SK-N-SH (cell line): Measurements from ENCODE around the gene SOD1. TPM values are rescaled to one million over a fixed set of nuclear protein-coding genes. Genes with fewer than 3 reads are reported as not detected.

Experiments
- CTCF ChIA-PET: fragments of 300-600, 350-600 bp; formaldehyde crosslinking; extraction: SDS; loops from one replicate; lab custom pipeline; 2021; lab: Yijun Ruan, JAX
- POLR2A ChIA-PET: fragments of 350-600 bp; sonication (Branson Sonifier 250); formaldehyde crosslinking; extraction: SDS; loops from one replicate; lab custom pipeline; 2020; ENCODE audit warnings: antibody characterized with exemption, inconsistent platforms; lab: Yijun Ruan, JAX
- DNase-seq: peaks from one replicate; pipeline ENCODE4 v3.0.0; 2012
- H2AFZ ChIP-seq: fragments of 200-600 bp; sonication (generic); 2 replicates; pipeline ENCODE4 v1.8.1; 2016; ENCODE audit warnings: antibody characterized with exemption, mild to moderate bottlenecking, low read depth
- H3F3A ChIP-seq: fragments of 200-600 bp; sonication (generic); replicated peaks from 2 replicates; pipeline ENCODE3; 2016; ENCODE audit warnings: antibody characterized with exemption, mild to moderate bottlenecking; ENCODE audit not compliant: insufficient read depth
- H3K27ac ChIP-seq, 2 experiments: fragments of 200-500 bp in 1 of 2; fragments of 200-600 bp in 1 of 2; sonication (Bioruptor generic) in 1 of 2; sonication (generic), shearing (Covaris generic) in 1 of 2; 2 replicates each; pipeline versions ENCODE4 v1.5.1 to v1.6.1; 2014 to 2016; ENCODE audit warnings: low read depth in 2 of 2, inconsistent platforms in 1 of 2, low read length in 1 of 2, mild to moderate bottlenecking in 1 of 2, mixed read lengths in 1 of 2
- H3K27me3 ChIP-seq: fragments of 200-600 bp; sonication (generic), shearing (Covaris generic); 2 replicates; pipeline ENCODE4 v1.6.1; 2016; ENCODE audit warnings: mixed run types; ENCODE audit not compliant: insufficient read depth
- H3K36me3 ChIP-seq, 2 experiments: fragments of 200-500 bp in 1 of 2; fragments of 200-600 bp in 1 of 2; sonication (Bioruptor generic) in 1 of 2; sonication (generic) in 1 of 2; replicated peaks in 1 of 2; 2 replicates each; pipeline versions ENCODE3 to v1.5.1; 2014 to 2016; ENCODE audit warnings: low read length in 1 of 2, mild to moderate bottlenecking in 1 of 2; ENCODE audit not compliant: insufficient read depth in 2 of 2, control insufficient read depth in 1 of 2
- H3K4me1 ChIP-seq, 2 experiments: fragments of 200-500 bp in 1 of 2; fragments of 200-600 bp in 1 of 2; sonication (Bioruptor generic) in 1 of 2; sonication (generic), shearing (Covaris generic) in 1 of 2; 2 replicates each; pipeline versions ENCODE4 v1.5.1 to v1.6.1; 2014 to 2016; ENCODE audit warnings: low read depth in 1 of 2, low read length in 1 of 2, mixed run types in 1 of 2; ENCODE audit not compliant: insufficient read depth in 2 of 2, control insufficient read depth in 1 of 2
- H3K4me2 ChIP-seq: fragments of 200-600 bp; sonication (generic), shearing (Covaris generic); 2 replicates; pipeline ENCODE4 v1.6.1; 2017; ENCODE audit warnings: mixed run types
- H3K4me3 ChIP-seq, 2 experiments: fragments of 200-500 bp in 1 of 2; fragments of 200-600 bp in 1 of 2; sonication (Bioruptor generic) in 1 of 2; sonication (generic), shearing (Covaris generic) in 1 of 2; 2 replicates each; pipeline versions ENCODE4 v1.5.1 to v1.8.1; 2014 to 2016; ENCODE audit warnings: low read depth in 2 of 2, inconsistent platforms in 1 of 2, low read length in 1 of 2, mild to moderate bottlenecking in 1 of 2, mixed read lengths in 1 of 2, moderate library complexity in 1 of 2
- H3K79me2 ChIP-seq: fragments of 200-600 bp; sonication (generic); 2 replicates; pipeline ENCODE4 v1.8.1; 2017; ENCODE audit warnings: mild to moderate bottlenecking; ENCODE audit not compliant: insufficient read depth
- H3K9ac ChIP-seq: fragments of 200-600 bp; sonication (generic); 2 replicates; pipeline ENCODE4 v1.6.1; 2017; ENCODE audit warnings: mixed run types
- H3K9me2 ChIP-seq: fragments of 200-600 bp; sonication (generic); 2 replicates; pipeline ENCODE4 v1.6.1; 2017; ENCODE audit warnings: mixed run types
- H3K9me3 ChIP-seq: fragments of 200-600 bp; sonication (generic); 2 replicates; pipeline ENCODE4 v1.6.1; 2017; ENCODE audit warnings: mixed run types, mild to moderate bottlenecking, moderate library complexity
- H4K20me1 ChIP-seq: fragments of 200-600 bp; sonication (generic); 2 replicates; pipeline ENCODE4 v1.6.1; 2017; ENCODE audit warnings: mild to moderate bottlenecking, mixed run types; ENCODE audit not compliant: insufficient read depth
- CHD2 ChIP-seq: fragments of 150-350 bp; IDR thresholded peaks from 2 replicates; pipeline ENCODE4 v1.6.1; 2018; ENCODE audit warnings: low read length; ENCODE audit not compliant: partially characterized antibody
- ELF1 ChIP-seq: IDR thresholded peaks from 2 replicates; pipeline ENCODE4 v1.4.0; 2012
- EZH2phosphoT487 ChIP-seq: fragments of 200-600 bp; sonication (generic); IDR thresholded peaks from 2 replicates; pipeline ENCODE4 v1.6.1; 2017; ENCODE audit warnings: low read depth, mixed run types, mild to moderate bottlenecking, antibody characterized with exemption, moderate library complexity, borderline replicate concordance
- FOSL2 ChIP-seq: IDR thresholded peaks from 2 replicates; pipeline ENCODE4 v1.4.0; 2012; ENCODE audit warnings: low read depth, mild to moderate bottlenecking, moderate library complexity, borderline replicate concordance
- JUND ChIP-seq: IDR thresholded peaks from 2 replicates; pipeline ENCODE4 v1.4.0; 2012
- MEF2A ChIP-seq: IDR thresholded peaks from 2 replicates; pipeline ENCODE4 v1.4.0; 2012; ENCODE audit warnings: low read depth, borderline replicate concordance
- NFIC ChIP-seq: IDR thresholded peaks from 2 replicates; pipeline ENCODE4 v1.4.0; 2012; ENCODE audit warnings: borderline replicate concordance
- RFX5 ChIP-seq: IDR thresholded peaks from 2 replicates; pipeline ENCODE4 v1.6.1; 2012; ENCODE audit warnings: mild to moderate bottlenecking, improper control_type of control experiment, low read length
- RXRA ChIP-seq: IDR thresholded peaks from 2 replicates; pipeline ENCODE4 v1.4.0; 2012; ENCODE audit warnings: low read depth, mild to moderate bottlenecking, borderline replicate concordance
- YY1 ChIP-seq: IDR thresholded peaks from 2 replicates; pipeline ENCODE4 v1.4.0; 2012; ENCODE audit warnings: low read depth, mild to moderate bottlenecking
- WGBS: methylation state at CpG from one replicate; pipeline ENCODE4 v1.1.6; 2017; ENCODE audit warnings: low lambda C conversion rate; 5-methylcytosine and 5-hydroxymethylcytosine counted together
- polyA plus RNA-seq, 3 experiments: library from polyadenylated mRNA; depleted of rRNA; stranded (reverse); fragments of >200 nt; gene quantifications; 2 replicates each; pipeline ENCODE4 v1.2.3, GENCODE V29; 2012
- TF ChIP-seq, protein P1 (sequence below): IDR thresholded peaks from 2 replicates; pipeline ENCODE4; 2012
- TF ChIP-seq, protein P2 (sequence below): fragments of 150-350 bp; IDR thresholded peaks from 2 replicates; pipeline ENCODE4 v1.6.1; 2017; ENCODE audit warnings: antibody characterized with exemption, low read length, low read depth, borderline replicate concordance
- TF ChIP-seq, protein P3 (sequence below): IDR thresholded peaks from 2 replicates; pipeline ENCODE4 v1.4.0; 2012; ENCODE audit warnings: low read depth, borderline replicate concordance

The SOD1 gene
- polyA plus RNA-seq, 1 of the 3 experiments (the other 2 are of a cell fraction): 572 TPM

DNA sequence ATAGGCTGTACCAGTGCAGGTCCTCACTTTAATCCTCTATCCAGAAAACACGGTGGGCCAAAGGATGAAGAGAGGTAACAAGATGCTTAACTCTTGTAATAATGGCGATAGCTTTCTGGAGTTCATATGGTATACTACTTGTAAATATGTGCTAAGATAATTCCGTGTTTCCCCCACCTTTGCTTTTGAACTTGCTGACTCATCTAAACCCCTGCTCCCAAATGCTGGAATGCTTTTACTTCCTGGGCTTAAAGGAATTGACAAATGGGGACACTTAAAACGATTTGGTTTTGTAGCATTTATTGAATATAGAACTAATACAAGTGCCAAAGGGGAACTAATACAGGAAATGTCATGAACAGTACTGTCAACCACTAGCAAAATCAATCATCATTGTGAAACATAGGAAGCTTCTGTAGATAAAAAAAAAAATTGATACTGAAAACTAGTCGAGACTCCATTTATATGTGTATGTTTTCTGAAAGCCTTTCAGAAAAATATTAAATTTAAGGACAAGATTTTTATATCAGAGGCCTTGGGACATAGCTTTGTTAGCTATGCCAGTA is 7.0 kb downstream of the SOD1 start:
- POLR2A ChIA-PET: interaction anchor here (0.7 kb wide), 1 partner anchor 64 kb away, joined by 3 read pairs; no protein-coding TSS in a partner anchor
- TF ChIP-seq, protein P1, sequence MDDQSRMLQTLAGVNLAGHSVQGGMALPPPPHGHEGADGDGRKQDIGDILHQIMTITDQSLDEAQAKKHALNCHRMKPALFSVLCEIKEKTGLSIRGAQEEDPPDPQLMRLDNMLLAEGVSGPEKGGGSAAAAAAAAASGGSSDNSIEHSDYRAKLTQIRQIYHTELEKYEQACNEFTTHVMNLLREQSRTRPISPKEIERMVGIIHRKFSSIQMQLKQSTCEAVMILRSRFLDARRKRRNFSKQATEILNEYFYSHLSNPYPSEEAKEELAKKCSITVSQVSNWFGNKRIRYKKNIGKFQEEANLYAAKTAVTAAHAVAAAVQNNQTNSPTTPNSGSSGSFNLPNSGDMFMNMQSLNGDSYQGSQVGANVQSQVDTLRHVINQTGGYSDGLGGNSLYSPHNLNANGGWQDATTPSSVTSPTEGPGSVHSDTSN: no peak
- no peak for TF ChIP-seq ELF1
- no peak for TF ChIP-seq YY1
- TF ChIP-seq FOSL2: no peak
- no peak for TF ChIP-seq CHD2
- TF ChIP-seq RXRA: no peak
- no peak for TF ChIP-seq NFIC
- H3K9me3 ChIP-seq: no peaks in the 10 kb centered on the region
- WGBS: 79% methylated on average over 5 of the region's 5 CpGs
- H3K9me2 ChIP-seq: no peaks in the 10 kb centered on the region
- CTCF ChIA-PET: no interaction called here
- no peak overlapping the region for H3K9ac ChIP-seq
- peaks cover 59% of the 10 kb centered on the region for H3K79me2 ChIP-seq
- H3F3A ChIP-seq: peaks cover 22% of the 10 kb centered on the region
- H3K27ac ChIP-seq: no peak overlapping the region
- no peak overlapping the region for H2AFZ ChIP-seq
- no peak overlapping the region for H3K4me2 ChIP-seq
- H3K36me3 ChIP-seq: peaks cover 60 to 65% of the 10 kb centered on the region in 2 experiments
- H3K27me3 ChIP-seq: no peaks in the 10 kb centered on the region
- H3K4me1 ChIP-seq: peaks cover 5 to 9% of the 10 kb centered on the region in 2 experiments; a peak in 3 of 4 replicates
- H4K20me1 ChIP-seq: peaks cover 50% of the 10 kb centered on the region
- H3K4me3 ChIP-seq: no peak overlapping the region
- no peak for DNase-seq

DNA sequence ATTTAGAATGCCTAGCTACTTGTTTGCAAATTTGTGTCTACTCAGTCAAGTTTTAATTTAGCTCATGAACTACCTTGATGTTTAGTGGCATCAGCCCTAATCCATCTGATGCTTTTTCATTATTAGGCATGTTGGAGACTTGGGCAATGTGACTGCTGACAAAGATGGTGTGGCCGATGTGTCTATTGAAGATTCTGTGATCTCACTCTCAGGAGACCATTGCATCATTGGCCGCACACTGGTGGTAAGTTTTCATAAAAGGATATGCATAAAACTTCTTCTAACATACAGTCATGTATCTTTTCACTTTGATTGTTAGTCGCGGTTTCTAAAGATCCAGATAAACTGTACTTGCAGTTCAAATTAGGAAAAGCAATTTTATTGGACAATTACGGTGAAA is 7.6 kb downstream of the SOD1 start:
- no peaks in the 10 kb centered on the region for H3K9me2 ChIP-seq
- no peaks in the 10 kb centered on the region for H3K9me3 ChIP-seq
- ChIA-PET POLR2A (interaction anchor here (0.7 kb wide), 1 partner anchor 63 kb away, joined by 3 read pairs; no protein-coding TSS in a partner anchor), CTCF (no interaction called here)
- no peak for TF ChIP-seq MEF2A
- no peak for TF ChIP-seq JUND
- no peak for TF ChIP-seq YY1
- TF ChIP-seq, protein P2, sequence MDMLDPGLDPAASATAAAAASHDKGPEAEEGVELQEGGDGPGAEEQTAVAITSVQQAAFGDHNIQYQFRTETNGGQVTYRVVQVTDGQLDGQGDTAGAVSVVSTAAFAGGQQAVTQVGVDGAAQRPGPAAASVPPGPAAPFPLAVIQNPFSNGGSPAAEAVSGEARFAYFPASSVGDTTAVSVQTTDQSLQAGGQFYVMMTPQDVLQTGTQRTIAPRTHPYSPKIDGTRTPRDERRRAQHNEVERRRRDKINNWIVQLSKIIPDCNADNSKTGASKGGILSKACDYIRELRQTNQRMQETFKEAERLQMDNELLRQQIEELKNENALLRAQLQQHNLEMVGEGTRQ: no peak
- no peak for TF ChIP-seq EZH2phosphoT487
- no peak for TF ChIP-seq RFX5
- TF ChIP-seq, protein P3, sequence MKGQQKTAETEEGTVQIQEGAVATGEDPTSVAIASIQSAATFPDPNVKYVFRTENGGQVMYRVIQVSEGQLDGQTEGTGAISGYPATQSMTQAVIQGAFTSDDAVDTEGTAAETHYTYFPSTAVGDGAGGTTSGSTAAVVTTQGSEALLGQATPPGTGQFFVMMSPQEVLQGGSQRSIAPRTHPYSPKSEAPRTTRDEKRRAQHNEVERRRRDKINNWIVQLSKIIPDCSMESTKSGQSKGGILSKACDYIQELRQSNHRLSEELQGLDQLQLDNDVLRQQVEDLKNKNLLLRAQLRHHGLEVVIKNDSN: no peak
- no peak overlapping the region for H3K27ac ChIP-seq
- H3F3A ChIP-seq: peaks cover 22% of the 10 kb centered on the region
- H3K36me3 ChIP-seq: peaks cover 56 to 58% of the 10 kb centered on the region in 2 experiments
- H3K4me2 ChIP-seq: no peak overlapping the region
- peaks cover 53% of the 10 kb centered on the region for H3K79me2 ChIP-seq
- no peak overlapping the region for H3K4me3 ChIP-seq
- no peak overlapping the region for H2AFZ ChIP-seq
- H3K4me1 ChIP-seq: peaks cover 3 to 4% of the 10 kb centered on the region in 2 experiments; a peak in 3 of 4 replicates
- H4K20me1 ChIP-seq: peaks cover 44% of the 10 kb centered on the region; the same call in 1 of the 2 replicates
- DNase-seq: no peak
- WGBS: 95% methylated on average over 5 of the region's 5 CpGs
- no peak overlapping the region for H3K9ac ChIP-seq
- no peaks in the 10 kb centered on the region for H3K27me3 ChIP-seq
